Erythroblast (primary cell): Measurements from ENCODE around the gene CACNB3.
A peak's percentile ranks its signal among the peaks of the same experiment; 100 is the strongest.
"Not testable (repeated sequence)": the region's sequence is repeated elsewhere in the genome, so short reads cannot be mapped to it uniquely, and the experiment has no call there.

Source experiments
- DNase-seq, 2 experiments: peaks; one replicate each; lab custom pipeline; 2025; lab: John Stamatoyannopoulos, UW
- GATA1 ChIP-seq: IDR thresholded peaks from 2 replicates; pipeline ENCODE4 v1.6.1; 2011; ENCODE audit warnings: low read depth, mild to moderate bottlenecking, control low read depth, low read length, moderate library complexity
- POLR2A ChIP-seq: IDR thresholded peaks from 2 replicates; pipeline ENCODE4 v1.6.1; 2011; ENCODE audit warnings: mild to moderate bottlenecking, low read length

CACNB3 gene

DNA sequence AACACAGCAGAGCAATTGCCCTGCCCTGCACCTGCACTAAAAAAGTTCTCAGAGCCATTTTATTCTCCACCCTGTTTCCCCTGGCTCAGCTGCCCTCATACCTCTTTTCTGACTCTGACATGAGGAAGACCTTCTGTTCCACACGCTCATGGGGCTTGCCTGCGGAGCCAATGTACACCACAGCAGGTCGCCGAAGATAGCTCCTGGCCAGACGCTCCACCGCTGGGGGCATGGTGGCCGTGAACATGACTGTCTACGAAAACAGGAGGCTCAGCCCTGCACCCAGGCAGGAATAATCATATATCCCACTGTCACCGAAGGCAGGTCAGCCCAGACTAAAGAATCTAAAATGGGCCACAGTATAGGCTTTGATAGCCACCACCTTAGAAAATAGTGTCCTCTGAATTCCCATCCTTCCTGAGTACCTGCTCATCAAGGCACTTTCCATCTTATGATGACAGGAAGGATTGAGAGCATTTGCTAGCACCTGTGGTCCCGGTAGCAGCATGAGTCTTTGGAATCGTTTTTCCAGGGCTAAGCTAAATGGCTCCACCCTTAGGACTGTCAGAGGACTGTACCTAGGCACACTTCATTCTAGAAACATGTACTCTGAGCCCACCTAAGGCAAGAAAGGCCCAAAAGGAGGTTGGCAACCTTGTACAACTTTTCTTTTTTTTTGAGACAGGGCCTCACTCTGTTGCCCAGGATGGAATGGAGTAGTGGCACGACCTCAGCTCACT lies 14.2 kb downstream of the CACNB3 start:
- TF ChIP-seq POLR2A = no peak
- no peak for TF ChIP-seq GATA1
- DNase-seq = no peak

DNA sequence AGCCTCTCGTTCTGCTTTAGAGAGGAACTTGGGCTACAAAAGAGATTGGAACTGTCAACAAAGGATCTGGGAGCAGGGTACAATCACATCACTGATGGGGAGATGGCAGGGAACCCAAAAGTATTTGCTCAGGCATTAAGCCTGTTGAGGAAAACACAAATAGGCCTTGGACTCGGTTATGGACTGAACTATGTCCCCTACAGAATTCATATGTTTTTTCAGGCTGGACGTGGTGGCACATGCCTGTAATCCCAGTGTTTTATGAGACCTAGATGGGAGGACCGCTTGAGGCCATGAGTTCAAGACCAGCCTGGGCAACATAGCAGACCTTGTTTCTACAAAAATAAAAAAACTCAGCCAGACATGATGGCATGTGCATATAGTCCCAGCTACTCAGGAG lies 19.8 kb downstream of the CACNB3 start:
- no peak for TF ChIP-seq GATA1
- no peak for TF ChIP-seq POLR2A
- no peak for DNase-seq

GRCh38 chr12:48842021-48842420 lies 23.7 kb downstream of the CACNB3 start:
- DNase-seq = not testable (repeated sequence)

GRCh38 chr12:48851883-48852733 lies 33.8 kb downstream of the CACNB3 start, which contains the start of gene DDX23:
Gene DDX23, minus strand, starts transcription at chr12:48852163. Its CDS starts 6,381 bp downstream, at chr12:48845782.
- TF ChIP-seq POLR2A (peak; percentile 84), GATA1 (no peak)
- DNase-seq = peak; percentile 97

GRCh38 chr12:48852734-48853688 lies 34.7 kb downstream of the CACNB3 start:
- DNase-seq = peak; percentile 91 to 95
- TF ChIP-seq GATA1 = no peak

GRCh38 chr12:48854488-48854887 lies 36.2 kb downstream of the CACNB3 start:
- TF ChIP-seq POLR2A (no peak), GATA1 (no peak)

DNA sequence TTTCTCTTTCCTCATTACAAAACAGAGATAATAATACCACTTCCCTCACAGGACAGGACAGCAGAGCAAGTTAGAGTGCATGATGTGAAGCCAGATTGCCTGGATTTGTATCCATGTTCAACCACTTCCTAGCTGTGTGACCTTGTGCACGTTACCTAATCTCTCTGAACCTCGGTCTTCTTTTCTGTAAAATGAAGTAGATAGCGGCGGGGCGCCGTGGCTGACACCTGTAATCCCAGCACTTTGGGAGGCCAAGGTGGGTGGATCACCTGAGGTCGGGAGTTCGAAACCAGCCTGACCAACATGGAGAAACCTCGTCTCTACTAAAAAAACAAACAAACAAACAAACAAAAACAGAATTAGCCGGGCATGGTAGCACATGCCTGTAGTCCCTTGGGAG lies 36.6 kb downstream of the CACNB3 start:
- DNase-seq = not testable (repeated sequence)

More at GRCh38 chr12:48854488-48854887, 36.2 kb downstream of the CACNB3 start:
- DNase-seq = no peak

DNA sequence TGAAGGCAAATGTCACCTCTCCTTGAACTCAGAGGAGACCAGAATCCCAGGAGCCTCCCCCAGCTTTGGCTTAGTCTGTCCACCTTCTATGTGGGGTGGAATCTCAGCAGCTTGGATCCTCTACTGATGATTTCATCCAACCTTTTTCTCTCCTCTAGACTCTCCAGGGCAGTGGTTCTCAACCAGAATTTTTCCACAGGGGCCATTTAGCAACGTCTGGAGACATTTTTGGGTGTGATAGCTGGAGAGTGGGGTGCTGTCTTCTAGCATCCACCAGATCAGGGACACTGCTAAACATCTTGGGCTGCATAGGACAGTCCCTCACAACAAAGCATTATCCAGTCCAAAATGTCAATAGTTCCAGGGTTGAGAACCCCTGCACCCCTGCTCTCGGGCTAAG lies 38.1 kb downstream of the CACNB3 start:
- DNase-seq = no peak
- no peak for TF ChIP-seq GATA1

DNA sequence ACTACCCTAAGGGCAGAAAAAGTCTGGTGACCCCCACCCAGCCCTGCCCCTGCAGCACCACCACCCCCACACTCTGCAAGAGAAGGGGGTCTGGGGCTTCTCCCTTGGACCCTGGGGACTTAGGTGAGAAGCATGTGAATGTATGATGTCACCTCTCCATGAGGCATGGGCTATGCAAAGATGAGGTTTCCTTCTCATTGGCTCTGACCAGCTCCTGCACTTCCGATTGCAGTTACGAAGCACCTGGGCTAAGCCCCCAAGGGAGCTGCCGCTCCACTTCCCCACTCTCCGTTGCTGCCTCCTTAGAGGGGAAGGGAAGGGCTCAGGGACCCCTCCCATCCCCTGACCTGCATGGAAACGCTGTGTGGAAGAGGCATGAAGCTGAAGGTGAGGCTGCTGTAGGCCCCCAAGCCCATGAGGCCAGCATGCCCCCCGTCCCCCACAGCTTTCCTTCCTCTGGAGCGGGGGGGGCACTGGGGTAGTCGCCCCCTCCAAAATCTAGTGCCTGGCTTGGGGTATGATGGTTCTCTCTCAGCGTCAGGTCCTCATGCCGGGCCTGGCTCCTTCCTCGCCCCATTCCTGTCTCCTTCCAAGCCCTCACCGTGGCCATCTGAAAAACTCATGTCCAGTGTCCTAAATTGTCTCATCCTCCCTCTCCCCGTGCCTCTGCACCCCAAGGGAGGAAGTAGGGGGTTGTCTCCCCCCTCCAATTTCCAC lies 39.1 kb downstream of the CACNB3 start:
- no peak for DNase-seq
- no peak for TF ChIP-seq GATA1
- no peak for TF ChIP-seq POLR2A

DNA sequence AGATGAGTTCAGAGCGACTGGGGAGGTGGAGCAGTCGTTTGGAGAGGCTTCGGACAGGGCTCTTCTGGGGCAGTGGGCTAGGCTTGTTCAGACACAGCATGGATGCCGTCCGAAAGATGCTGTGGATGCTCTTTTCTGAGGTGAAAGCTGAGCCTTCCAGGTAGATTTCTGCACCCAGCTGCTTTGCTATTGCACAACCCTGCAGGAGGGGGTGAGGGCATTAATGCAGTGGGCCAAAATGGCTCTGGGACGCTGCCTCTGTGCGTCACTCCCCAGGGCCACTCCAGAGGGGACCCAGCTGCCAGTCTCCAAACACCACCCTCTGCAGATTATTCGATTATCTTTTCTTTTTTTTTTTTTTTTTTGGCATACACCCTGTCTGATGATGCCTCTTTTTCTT lies 39.7 kb downstream of the CACNB3 start:
- no peak for DNase-seq
- TF ChIP-seq GATA1 (no peak), POLR2A (no peak)

- no peak for TF ChIP-seq GATA1
- DNase-seq = no peak
Measured at GRCh38 chr12:48859607-48860006, 41.3 kb downstream of the CACNB3 start.

DNA sequence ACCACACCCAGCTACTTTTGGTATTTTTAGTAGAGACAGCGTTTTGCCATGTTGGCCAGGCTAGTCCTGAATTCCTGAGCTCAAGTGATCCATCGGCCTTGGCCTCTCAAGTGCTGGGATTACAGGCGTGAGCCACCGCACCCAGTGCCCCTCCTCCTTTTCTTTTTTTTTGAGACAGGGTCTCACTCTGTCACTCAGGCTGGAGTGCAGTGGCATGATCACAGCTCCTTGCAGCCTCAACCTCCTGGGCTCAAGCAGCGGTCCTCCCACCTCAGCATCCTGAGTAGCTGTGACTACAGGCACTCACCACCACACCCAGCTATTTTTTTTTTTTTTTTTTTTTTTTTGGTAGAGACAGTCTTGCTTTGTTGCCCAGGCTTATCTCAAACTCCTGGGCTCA lies 41.9 kb downstream of the CACNB3 start:
- not testable (repeated sequence) for DNase-seq

- TF ChIP-seq POLR2A = no peak
- TF ChIP-seq GATA1 = no peak
- peak in 1 of 2 experiments; percentile 43 for DNase-seq
Measured at GRCh38 chr12:48861111-48861510, 42.8 kb downstream of the CACNB3 start.

GRCh38 chr12:48862760-48863159 lies 44.5 kb downstream of the CACNB3 start:
- no peak for DNase-seq
- TF ChIP-seq GATA1 (no peak), POLR2A (no peak)
